HEK293 (cell line): Measurements from ENCODE around the gene TCAF2.
"Not testable (repeated sequence)": the region's sequence is repeated elsewhere in the genome, so short reads cannot be mapped to it uniquely, and the experiment has no call there.

ENCODE experiments used
- ZNF416 ChIP-seq: fragments of 450-650 bp; formaldehyde crosslinking; IDR thresholded peaks from 2 replicates; pipeline ENCODE4 v1.5.1; 2016; ENCODE audit warnings: missing biosample characterization, missing genetic modification characterization
- ZNF549 ChIP-seq: fragments of 450-650 bp; IDR thresholded peaks from 2 replicates; pipeline ENCODE4 v1.5.1; 2018; ENCODE audit warnings: missing biosample characterization, missing genetic modification characterization, mild to moderate bottlenecking, inconsistent platforms, moderate library complexity
- ZNF792 ChIP-seq: fragments of 450-650 bp; formaldehyde crosslinking; IDR thresholded peaks from 2 replicates; pipeline ENCODE4 v1.5.1; 2016; ENCODE audit warnings: missing biosample characterization, missing genetic modification characterization
- TF ChIP-seq, protein P1 (sequence below): fragments of 450-650 bp; formaldehyde crosslinking; IDR thresholded peaks from 2 replicates; pipeline ENCODE4 v1.5.1; 2016; ENCODE audit warnings: missing biosample characterization, missing genetic modification characterization

DNA sequence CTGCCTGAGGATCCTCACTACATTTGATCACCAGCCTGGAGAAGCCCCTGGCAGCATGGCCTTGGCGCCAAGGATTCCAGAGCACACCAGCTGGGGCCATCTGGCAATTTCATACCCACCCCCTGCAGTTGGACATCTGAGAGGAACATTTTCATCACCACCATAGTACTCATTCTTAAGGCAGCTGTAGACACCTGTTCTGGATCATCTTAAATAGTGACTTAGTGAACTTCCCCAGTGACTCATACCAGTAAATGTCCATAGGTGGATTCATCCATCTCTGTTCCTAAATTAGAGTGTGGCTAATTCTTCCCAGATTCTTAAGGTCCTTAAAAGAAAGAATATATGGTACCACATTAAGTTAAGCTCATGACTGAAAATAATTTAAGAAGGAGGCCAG lies 3.6 kb upstream of the TCAF2 start:
- not testable (repeated sequence) for TF ChIP-seq ZNF792 (tag by site-specific recombination); ZNF416; ZNF549 (tag by site-specific recombination)
- TF ChIP-seq, protein P1, sequence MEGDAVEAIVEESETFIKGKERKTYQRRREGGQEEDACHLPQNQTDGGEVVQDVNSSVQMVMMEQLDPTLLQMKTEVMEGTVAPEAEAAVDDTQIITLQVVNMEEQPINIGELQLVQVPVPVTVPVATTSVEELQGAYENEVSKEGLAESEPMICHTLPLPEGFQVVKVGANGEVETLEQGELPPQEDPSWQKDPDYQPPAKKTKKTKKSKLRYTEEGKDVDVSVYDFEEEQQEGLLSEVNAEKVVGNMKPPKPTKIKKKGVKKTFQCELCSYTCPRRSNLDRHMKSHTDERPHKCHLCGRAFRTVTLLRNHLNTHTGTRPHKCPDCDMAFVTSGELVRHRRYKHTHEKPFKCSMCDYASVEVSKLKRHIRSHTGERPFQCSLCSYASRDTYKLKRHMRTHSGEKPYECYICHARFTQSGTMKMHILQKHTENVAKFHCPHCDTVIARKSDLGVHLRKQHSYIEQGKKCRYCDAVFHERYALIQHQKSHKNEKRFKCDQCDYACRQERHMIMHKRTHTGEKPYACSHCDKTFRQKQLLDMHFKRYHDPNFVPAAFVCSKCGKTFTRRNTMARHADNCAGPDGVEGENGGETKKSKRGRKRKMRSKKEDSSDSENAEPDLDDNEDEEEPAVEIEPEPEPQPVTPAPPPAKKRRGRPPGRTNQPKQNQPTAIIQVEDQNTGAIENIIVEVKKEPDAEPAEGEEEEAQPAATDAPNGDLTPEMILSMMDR (tag by site-specific recombination) = not testable (repeated sequence)
